Measurements from ENCODE around the gene RUNX1. TPM values are rescaled to one million over a fixed set of nuclear protein-coding genes. Genes with fewer than 3 reads are reported as not detected.
A peak's percentile ranks its signal among the peaks of the same experiment; 100 is the strongest.

RUNX1 gene
- total and polyA plus RNA-seq, 2 donors (not counting 3 experiments of a cell fraction or from before 2014, with no cell fraction given), result 4.6 to 17.9 TPM

DNA sequence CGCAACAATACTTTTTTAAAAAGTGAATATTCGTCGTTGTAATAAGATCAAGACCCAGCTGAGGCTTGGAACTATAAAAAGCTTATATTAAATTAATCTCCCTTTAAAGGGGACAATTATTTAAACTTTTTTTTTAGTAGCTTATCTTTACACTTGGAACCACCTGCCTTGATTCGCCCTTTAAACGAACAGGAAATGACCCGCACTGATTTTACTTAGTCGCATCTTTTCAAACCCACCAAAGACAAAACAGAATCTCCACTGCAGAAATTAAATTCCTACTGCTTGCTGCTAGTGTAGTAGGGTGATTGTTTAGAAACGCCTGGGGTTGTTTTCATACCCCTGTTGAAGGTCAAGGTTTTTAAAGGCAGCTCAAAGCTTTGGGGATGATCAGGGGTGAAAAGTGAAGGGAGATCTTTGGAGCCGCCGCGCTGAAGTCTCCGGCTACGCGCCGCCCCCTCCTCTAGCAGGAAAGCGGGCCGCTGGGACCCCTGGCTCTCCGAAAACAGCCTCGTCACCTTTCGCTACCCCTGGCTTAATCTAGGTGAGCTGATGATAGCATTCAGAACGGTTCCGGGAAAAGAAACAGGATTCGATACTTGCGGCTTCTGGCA is 163.4 kb downstream of the RUNX1 start:
- intact Hi-C loops (cut with micrococcal nuclease), result loop anchor here (1.0 to 10.0 kb wide), 3 partner anchors 268 to 759 kb away; partner anchors contain the start of gene RCAN1
- BruUV-seq (replicated peaks), result TSS peak; percentile 26
- POLR2A ChIA-PET, result interaction anchor here (1.9 to 3.1 kb wide), 3 partner anchors 49 to 1046 kb away, joined by 6 to 13 read pairs (median 12); no protein-coding TSS in a partner anchor

DNA sequence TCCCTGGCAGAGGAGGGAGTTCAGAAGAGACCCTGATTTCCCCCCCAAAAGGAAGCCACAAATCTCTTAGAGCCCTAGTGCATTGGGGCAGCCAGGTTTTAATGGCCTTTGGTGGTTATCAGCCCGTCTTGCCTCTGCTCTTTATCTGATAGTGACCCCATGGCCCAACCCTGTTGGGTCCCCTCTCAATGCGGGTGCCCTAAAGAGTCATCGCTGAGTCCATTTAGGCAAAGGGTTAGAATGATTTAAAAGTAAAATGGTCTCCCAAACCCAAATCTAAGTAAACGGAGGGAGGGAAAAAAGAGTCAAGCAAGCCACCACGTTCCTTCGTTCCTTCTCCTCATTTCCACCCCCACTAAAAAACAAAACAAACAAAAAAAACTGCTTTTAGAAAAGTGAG is 164.0 kb downstream of the RUNX1 start:
- Histone ChIP-seq H3K36me3 (ENCODE audit: control insufficient read depth in 2 of 2, extremely low read depth in 1 of 2, insufficient read depth in 2 of 2, low read length in 2 of 2) (peaks cover 0 to 4% of the 10 kb centered on the region in 2 experiments), H3K4me1 (ENCODE audit: control insufficient read depth, extremely low read depth, insufficient read depth, low read length) (peaks cover 52% of the 10 kb centered on the region), H3K9me1 (replicated peaks; ENCODE audit: control insufficient read depth, extremely low read depth, insufficient read depth, low read length) (no peaks in the 10 kb centered on the region), H3K27ac (ENCODE audit: insufficient read depth, low read depth, low read length) (peak overlapping the region; percentile 98), H2AFZ (ENCODE audit: low read depth, low read length) (no peak overlapping the region), H3K9ac (replicated peaks; ENCODE audit: extremely low read depth, insufficient read depth, low read length) (peak overlapping the region; percentile 94), H3K27me3 (ENCODE audit: control insufficient read depth in 2 of 2, insufficient read depth in 2 of 2, low read length in 2 of 2) (peaks cover 0 to under 1% of the 10 kb centered on the region in 2 experiments), H3K9me3 (replicated peaks; ENCODE audit: control insufficient read depth, insufficient read depth, low read length) (no peaks in the 10 kb centered on the region), H3K4me3 (replicated peaks in 1 of 3; ENCODE audit: insufficient read depth in 1 of 3, low read depth in 1 of 3, low read length in 3 of 3) (peak overlapping the region; percentile 59 to 94 (median 90)), H3K4me2 (ENCODE audit: insufficient read depth, low read length) (peak overlapping the region; percentile 97), H4K20me1 (replicated peaks; ENCODE audit: control insufficient read depth, extremely low read depth, insufficient read depth, low read length) (no peaks in the 10 kb centered on the region), H3K79me2 (ENCODE audit: control insufficient read depth, insufficient read depth, low read length) (peaks cover 78% of the 10 kb centered on the region)
- no peak for FAIRE-seq
- CTCF ChIA-PET, result interaction anchor here (0.7 to 14.7 kb wide), 10 partner anchors 27 to 1048 kb away, joined by 3 to 249 read pairs (median 6); no protein-coding TSS in a partner anchor
- peak; percentile 48 for DNase-seq (ENCODE audit: low read depth, low spot score)
- dilution Hi-C loops (cut with MboI; ENCODE audit: extremely low pct_ligation_motif_present, low sequenced_read_pairs) (no loop called here), intact Hi-C loops (cut with micrococcal nuclease) (loop anchor here (5.0 to 10.0 kb wide), 2 partner anchors 268 to 760 kb away; partner anchors contain the start of gene RCAN1)
- POLR2A ChIA-PET, result interaction anchor here (1.9 kb wide), 1 partner anchor 1047 kb away, joined by 12 read pairs; no protein-coding TSS in a partner anchor
- TF ChIP-seq GATA2 (IDR thresholded peaks at IDR 0.05; ENCODE audit: insufficient read depth, insufficient read length, low read depth, low read length) (peak; percentile 59), POLR2A (IDR thresholded peaks at IDR 0.05; ENCODE audit: low read depth, low read length) (no peak), JUN (IDR thresholded peaks at IDR 0.05; ENCODE audit: borderline replicate concordance, insufficient read depth, insufficient read length, low read depth) (no peak), MYC (IDR thresholded peaks at IDR 0.05; ENCODE audit: low read depth, low read length) (no peak), POLR2AphosphoS5 (IDR thresholded peaks at IDR 0.05; ENCODE audit: insufficient read depth, low read depth, low read length) (no peak), EZH2 (IDR thresholded peaks at IDR 0.05; ENCODE audit: borderline replicate concordance, low read depth, low read length, severe bottlenecking) (no peak)
- TF ChIP-seq, protein P1, sequence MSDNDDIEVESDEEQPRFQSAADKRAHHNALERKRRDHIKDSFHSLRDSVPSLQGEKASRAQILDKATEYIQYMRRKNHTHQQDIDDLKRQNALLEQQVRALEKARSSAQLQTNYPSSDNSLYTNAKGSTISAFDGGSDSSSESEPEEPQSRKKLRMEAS (IDR thresholded peaks at IDR 0.05; ENCODE audit: insufficient read depth, insufficient read length), result no peak
- TF ChIP-seq, protein P2, sequence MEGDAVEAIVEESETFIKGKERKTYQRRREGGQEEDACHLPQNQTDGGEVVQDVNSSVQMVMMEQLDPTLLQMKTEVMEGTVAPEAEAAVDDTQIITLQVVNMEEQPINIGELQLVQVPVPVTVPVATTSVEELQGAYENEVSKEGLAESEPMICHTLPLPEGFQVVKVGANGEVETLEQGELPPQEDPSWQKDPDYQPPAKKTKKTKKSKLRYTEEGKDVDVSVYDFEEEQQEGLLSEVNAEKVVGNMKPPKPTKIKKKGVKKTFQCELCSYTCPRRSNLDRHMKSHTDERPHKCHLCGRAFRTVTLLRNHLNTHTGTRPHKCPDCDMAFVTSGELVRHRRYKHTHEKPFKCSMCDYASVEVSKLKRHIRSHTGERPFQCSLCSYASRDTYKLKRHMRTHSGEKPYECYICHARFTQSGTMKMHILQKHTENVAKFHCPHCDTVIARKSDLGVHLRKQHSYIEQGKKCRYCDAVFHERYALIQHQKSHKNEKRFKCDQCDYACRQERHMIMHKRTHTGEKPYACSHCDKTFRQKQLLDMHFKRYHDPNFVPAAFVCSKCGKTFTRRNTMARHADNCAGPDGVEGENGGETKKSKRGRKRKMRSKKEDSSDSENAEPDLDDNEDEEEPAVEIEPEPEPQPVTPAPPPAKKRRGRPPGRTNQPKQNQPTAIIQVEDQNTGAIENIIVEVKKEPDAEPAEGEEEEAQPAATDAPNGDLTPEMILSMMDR (IDR thresholded peaks at IDR 0.05; ENCODE audit: extremely low read depth in 1 of 2, insufficient read depth in 1 of 2, low read depth in 1 of 2, low read length in 2 of 2), result no peak
- no TSS peak for BruUV-seq (replicated peaks)

More for the DNA sequence above, 163.4 kb downstream of the RUNX1 start:
- TF ChIP-seq POLR2A (IDR thresholded peaks at IDR 0.05; ENCODE audit: low read depth, low read length), result peak; percentile 21
- TF ChIP-seq EZH2 (IDR thresholded peaks at IDR 0.05; ENCODE audit: borderline replicate concordance, low read depth, low read length, severe bottlenecking), result no peak
- TF ChIP-seq, protein P1 (IDR thresholded peaks at IDR 0.05; ENCODE audit: insufficient read depth, insufficient read length), result no peak
- no peak for TF ChIP-seq POLR2AphosphoS5 (IDR thresholded peaks at IDR 0.05; ENCODE audit: insufficient read depth, low read depth, low read length)
- no peaks in the 10 kb centered on the region for H3K36me3 ChIP-seq (ENCODE audit: control insufficient read depth in 2 of 2, extremely low read depth in 1 of 2, insufficient read depth in 2 of 2, low read length in 2 of 2)
- H3K4me1 ChIP-seq (ENCODE audit: control insufficient read depth, extremely low read depth, insufficient read depth, low read length), result peaks cover 52% of the 10 kb centered on the region
- FAIRE-seq (no peak), DNase-seq (ENCODE audit: low read depth, low spot score) (peak; percentile 47)
- no peaks in the 10 kb centered on the region for H4K20me1 ChIP-seq (replicated peaks; ENCODE audit: control insufficient read depth, extremely low read depth, insufficient read depth, low read length)
- H3K9me3 ChIP-seq (replicated peaks; ENCODE audit: control insufficient read depth, insufficient read depth, low read length), result no peaks in the 10 kb centered on the region
- CTCF ChIA-PET, result interaction anchor here (0.7 to 14.7 kb wide), 10 partner anchors 41 to 1047 kb away, joined by 3 to 249 read pairs (median 5); no protein-coding TSS in a partner anchor
- peak overlapping the region; percentile 97 for H3K4me2 ChIP-seq (ENCODE audit: insufficient read depth, low read length)
- H3K27ac ChIP-seq (ENCODE audit: insufficient read depth, low read depth, low read length), result peak overlapping the region; percentile 98
- dilution Hi-C loops (cut with MboI; ENCODE audit: extremely low pct_ligation_motif_present, low sequenced_read_pairs), result no loop called here
- H3K79me2 ChIP-seq (ENCODE audit: control insufficient read depth, insufficient read depth, low read length), result peaks cover 71% of the 10 kb centered on the region
- no peaks in the 10 kb centered on the region for H3K9me1 ChIP-seq (replicated peaks; ENCODE audit: control insufficient read depth, extremely low read depth, insufficient read depth, low read length)
- peak overlapping the region; percentile 94 for H3K9ac ChIP-seq (replicated peaks; ENCODE audit: extremely low read depth, insufficient read depth, low read length)
- H2AFZ ChIP-seq (ENCODE audit: low read depth, low read length), result peak overlapping the region; percentile 38
- H3K4me3 ChIP-seq (replicated peaks in 1 of 3; ENCODE audit: insufficient read depth in 1 of 3, low read depth in 1 of 3, low read length in 3 of 3), result peak overlapping the region; percentile 59 to 94 (median 90)
- peaks cover under 1 to 6% of the 10 kb centered on the region in 2 experiments for H3K27me3 ChIP-seq (ENCODE audit: control insufficient read depth in 2 of 2, insufficient read depth in 2 of 2, low read length in 2 of 2)

Measured in endothelial cell of umbilical vein (primary cell).